HG03565 (cell line): ENCODE results near the gene MROH2B.
"Not testable (repeated sequence)": the region's sequence is repeated elsewhere in the genome, so short reads cannot be mapped to it uniquely, and the experiment has no call there.

Experiments used
- ATAC-seq: cut with Tn5 transposase; IDR thresholded peaks from one replicate; pipeline ENCODE4 v1.9.1; 2021; ENCODE audit warnings: mild to moderate bottlenecking, moderate library complexity; ENCODE audit not compliant: unreplicated experiment

Gene MROH2B

DNA sequence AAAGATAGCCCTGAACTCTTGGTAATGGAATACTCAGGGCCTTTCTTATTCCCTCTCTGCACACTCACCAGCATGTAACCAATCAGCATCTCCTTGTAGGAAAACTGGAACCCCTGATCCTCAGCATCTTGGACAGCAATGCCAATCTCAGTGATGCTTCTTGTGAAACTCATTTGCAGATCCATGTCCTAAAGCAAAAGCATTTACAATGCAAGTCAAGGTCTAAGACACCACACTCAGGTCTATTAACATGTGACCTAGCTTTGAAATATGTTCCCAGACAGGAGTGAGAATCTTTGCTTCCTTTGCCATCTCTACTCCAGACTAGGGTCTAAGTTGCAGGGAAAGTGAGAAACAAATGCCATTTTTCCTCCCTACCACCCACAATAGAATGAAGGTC lies 38.2 kb downstream of the MROH2B start:
- no peak for ATAC-seq

DNA sequence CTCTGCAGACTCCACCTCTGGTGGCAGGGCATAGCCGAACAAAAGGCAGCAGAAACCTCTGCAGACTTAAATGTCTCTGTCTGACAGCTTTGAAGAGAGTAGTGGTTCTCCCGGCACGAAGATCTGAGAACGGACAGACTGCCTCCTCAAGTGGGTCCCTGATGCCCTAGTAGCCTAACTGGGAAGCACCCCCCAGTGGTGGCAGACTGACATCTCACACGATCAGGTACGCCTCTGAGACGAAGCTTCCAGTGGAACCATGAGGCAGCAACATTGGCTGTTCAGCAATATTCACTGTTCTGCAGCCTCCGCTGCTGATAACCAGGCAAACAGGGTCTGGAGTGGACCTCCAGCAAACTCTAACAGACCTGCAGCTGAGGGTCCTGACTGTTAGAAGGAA lies 48.5 kb downstream of the MROH2B start:
- ATAC-seq, result not testable (repeated sequence)

- ATAC-seq, result no peak
These were observed 58.8 kb downstream of the MROH2B start for GRCh38 chr5:41012318-41012717.

GRCh38 chr5:41010572-41010971 lies 60.6 kb downstream of the MROH2B start:
- no peak for ATAC-seq

GRCh38 chr5:41009232-41009631 lies 61.9 kb downstream of the MROH2B start:
- no peak for ATAC-seq

DNA sequence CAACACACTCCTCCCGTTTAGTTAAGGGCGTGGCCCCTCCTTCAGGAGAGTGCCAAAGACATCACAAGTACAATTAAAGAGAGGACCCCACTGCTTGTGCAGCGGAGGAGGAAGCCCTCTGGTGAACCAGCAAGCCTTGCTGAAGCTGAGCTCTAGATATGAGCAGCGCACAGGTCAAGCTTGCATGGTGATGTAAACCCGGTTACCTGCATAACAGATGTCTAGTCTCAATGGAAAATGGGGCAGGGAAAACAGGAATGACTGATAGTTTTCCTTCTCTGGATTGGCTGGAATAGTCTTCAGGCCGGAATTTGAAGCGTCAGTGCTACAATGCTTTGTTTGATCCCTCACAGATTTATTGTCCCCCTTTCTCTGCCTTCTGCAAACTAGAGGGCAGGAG lies 66.2 kb downstream of the MROH2B start:
- no peak for ATAC-seq

GRCh38 chr5:41003670-41004376 lies 67.3 kb downstream of the MROH2B start:
- ATAC-seq, result no peak

GRCh38 chr5:40999966-41000365 lies 71.2 kb downstream of the MROH2B start:
- ATAC-seq, result no peak

DNA sequence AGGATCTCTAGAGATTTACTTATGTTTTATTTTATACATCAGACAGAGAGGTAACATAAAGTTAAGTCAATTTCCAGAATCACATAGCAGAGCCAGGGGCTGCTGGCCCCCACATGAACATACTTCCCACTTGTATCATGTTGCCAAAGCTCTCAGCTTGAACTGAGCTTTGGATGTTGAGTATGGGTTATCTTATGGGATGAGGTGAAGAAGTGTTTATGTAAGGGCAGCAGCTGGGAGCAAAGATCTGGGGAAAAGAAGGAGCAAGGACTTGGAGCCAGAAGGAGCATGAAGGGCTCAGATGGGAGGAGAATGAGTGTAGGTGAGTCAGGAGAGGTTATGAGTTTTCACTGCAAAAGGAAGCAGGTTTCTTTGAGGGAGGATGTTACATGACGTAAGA lies 72.0 kb downstream of the MROH2B start:
- ATAC-seq, result no peak

- ATAC-seq, result no peak
These were observed 75.1 kb downstream of the MROH2B start for GRCh38 chr5:40995801-40996586.

- no peak for ATAC-seq
These were observed 79.1 kb downstream of the MROH2B start for GRCh38 chr5:40991981-40992559.

GRCh38 chr5:40991168-40991980 lies 79.8 kb downstream of the MROH2B start:
- no peak for ATAC-seq

DNA sequence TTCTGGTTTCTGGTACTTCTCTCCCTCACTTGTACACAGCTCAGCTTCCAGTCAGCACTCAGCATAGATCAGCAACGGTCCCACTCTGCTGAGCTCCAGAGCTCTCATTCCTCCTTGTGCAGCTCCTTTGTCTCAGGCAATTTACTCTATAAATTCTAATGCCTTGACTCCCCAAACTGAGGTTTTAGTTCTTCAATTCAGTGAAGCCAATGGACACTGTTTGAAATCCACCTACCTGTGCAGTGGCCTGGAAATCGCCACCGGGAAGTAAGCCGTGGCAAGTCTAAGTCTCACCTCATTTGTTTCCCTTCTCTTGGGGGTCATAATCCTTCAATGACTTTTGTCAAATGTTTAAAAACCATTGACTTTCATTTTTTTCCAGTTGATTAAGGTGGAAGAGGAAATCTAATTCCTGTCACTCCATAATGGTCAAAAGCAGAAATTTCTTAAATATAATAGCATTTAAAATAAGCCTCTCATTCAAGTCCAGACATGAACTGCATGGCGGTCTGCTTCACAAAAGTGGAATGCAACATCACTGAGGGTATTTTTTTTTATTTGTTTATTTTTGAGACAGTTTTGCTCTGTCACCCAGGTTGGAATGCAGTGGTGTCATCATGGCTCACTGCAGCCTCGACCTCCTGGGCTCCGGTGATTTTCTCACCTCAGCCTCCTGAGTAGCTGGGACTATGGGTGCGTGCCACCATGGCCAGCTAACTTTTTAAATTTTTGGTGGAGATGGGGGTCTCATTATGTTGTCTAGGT lies 82.2 kb downstream of the MROH2B start:
- ATAC-seq, result no peak

GRCh38 chr5:40987349-40987748 lies 83.8 kb downstream of the MROH2B start:
- ATAC-seq, result no peak

GRCh38 chr5:40986666-40987065 lies 84.5 kb downstream of the MROH2B start:
- ATAC-seq, result no peak

- ATAC-seq, result no peak
These were observed 85.6 kb downstream of the MROH2B start for GRCh38 chr5:40985501-40985900.

GRCh38 chr5:40984884-40985283 lies 86.3 kb downstream of the MROH2B start:
- ATAC-seq, result no peak

DNA sequence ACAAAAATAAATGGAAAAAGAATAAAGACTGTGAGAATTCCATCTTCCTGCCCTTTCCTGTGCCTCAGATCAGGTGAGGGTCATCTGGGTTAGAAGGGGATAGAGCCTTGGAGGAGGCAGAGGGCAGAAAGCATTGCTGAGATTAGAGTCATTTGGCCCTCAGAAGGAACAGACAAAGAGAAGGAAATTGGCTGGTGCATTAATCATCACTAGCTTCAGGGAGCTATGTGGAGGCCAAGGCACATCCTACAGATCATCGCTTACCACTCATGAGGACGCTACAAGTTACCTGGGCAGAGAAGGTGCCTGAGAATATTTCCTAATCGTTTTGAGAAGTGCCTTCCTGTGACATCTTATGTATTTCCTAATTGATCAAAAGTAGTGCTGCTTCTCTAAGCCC lies 87.4 kb downstream of the MROH2B start:
- ATAC-seq, result no peak

GRCh38 chr5:40981420-40981819 lies 89.7 kb downstream of the MROH2B start:
- ATAC-seq, result no peak

DNA sequence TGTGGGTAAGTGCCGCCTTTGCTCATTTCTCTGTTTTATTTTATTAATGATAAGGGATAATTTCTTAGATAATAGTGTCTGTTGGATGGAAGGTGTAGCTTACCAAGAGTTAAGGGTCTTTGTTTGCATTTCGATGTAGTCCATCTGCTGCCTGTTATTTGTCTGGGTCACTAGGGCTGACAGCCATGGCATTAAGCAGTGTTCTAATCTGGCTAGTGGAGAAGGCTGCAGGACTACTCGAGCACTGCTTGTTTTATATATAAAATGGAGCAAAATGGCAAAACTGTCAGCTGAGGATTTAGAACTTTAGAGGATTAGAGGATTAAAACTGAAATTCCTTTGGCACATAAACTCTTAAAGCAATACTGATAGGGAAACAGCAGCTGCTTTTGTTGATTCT lies 94.3 kb downstream of the MROH2B start:
- ATAC-seq, result no peak

DNA sequence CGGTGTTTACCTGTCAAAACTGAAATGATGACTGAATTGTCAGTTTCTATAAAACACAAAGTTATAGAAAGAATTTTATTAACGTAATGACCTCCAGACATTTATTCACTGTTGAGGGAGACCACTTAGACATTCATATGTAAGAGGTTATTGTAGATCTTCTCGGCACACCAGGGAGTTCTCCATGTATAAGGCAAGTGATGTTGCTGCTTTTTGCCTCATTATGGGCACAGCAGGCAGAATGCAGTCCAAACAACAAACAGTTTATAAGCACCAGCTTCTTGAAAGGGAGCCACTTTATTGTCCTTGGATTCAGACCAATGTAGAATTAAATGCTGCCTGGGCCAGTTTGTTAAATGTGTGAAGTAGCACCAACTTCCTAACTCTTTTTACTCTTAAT lies 95.1 kb downstream of the MROH2B start:
- no peak for ATAC-seq
